ENCODE measurements around the gene ELK1. TPM values are rescaled to one million over a fixed set of nuclear protein-coding genes. Genes with fewer than 3 reads are reported as not detected.
"Not testable (repeated sequence)": the region's sequence is repeated elsewhere in the genome, so short reads cannot be mapped to it uniquely, and the experiment has no call there.

The ELK1 gene
- total RNA-seq, 1 donor from 2014 or later: 35.0 TPM

- DNase-seq (ENCODE audit: low spot score in 2 of 2, unreplicated experiment in 2 of 2): no peak
- H3K9me3 Mint-ChIP-seq: peaks cover 42% of the 10 kb centered on the region
- H3K4me3 Mint-ChIP-seq: no peak overlapping the region
- H3K27me3 Mint-ChIP-seq (ENCODE audit: low read depth): peaks cover 20% of the 10 kb centered on the region
- TF ChIP-seq, protein P1, sequence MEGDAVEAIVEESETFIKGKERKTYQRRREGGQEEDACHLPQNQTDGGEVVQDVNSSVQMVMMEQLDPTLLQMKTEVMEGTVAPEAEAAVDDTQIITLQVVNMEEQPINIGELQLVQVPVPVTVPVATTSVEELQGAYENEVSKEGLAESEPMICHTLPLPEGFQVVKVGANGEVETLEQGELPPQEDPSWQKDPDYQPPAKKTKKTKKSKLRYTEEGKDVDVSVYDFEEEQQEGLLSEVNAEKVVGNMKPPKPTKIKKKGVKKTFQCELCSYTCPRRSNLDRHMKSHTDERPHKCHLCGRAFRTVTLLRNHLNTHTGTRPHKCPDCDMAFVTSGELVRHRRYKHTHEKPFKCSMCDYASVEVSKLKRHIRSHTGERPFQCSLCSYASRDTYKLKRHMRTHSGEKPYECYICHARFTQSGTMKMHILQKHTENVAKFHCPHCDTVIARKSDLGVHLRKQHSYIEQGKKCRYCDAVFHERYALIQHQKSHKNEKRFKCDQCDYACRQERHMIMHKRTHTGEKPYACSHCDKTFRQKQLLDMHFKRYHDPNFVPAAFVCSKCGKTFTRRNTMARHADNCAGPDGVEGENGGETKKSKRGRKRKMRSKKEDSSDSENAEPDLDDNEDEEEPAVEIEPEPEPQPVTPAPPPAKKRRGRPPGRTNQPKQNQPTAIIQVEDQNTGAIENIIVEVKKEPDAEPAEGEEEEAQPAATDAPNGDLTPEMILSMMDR (IDR thresholded peaks at IDR 0.05; ENCODE audit: unreplicated experiment): no peak
- no peaks in the 10 kb centered on the region for H3K4me1 Mint-ChIP-seq
- no peak overlapping the region for H3K27ac Mint-ChIP-seq
- no peaks in the 10 kb centered on the region for H3K36me3 Mint-ChIP-seq
These were observed 32.9 kb upstream of the ELK1 start for GRCh38 chrX:47683184-47683828.

DNA sequence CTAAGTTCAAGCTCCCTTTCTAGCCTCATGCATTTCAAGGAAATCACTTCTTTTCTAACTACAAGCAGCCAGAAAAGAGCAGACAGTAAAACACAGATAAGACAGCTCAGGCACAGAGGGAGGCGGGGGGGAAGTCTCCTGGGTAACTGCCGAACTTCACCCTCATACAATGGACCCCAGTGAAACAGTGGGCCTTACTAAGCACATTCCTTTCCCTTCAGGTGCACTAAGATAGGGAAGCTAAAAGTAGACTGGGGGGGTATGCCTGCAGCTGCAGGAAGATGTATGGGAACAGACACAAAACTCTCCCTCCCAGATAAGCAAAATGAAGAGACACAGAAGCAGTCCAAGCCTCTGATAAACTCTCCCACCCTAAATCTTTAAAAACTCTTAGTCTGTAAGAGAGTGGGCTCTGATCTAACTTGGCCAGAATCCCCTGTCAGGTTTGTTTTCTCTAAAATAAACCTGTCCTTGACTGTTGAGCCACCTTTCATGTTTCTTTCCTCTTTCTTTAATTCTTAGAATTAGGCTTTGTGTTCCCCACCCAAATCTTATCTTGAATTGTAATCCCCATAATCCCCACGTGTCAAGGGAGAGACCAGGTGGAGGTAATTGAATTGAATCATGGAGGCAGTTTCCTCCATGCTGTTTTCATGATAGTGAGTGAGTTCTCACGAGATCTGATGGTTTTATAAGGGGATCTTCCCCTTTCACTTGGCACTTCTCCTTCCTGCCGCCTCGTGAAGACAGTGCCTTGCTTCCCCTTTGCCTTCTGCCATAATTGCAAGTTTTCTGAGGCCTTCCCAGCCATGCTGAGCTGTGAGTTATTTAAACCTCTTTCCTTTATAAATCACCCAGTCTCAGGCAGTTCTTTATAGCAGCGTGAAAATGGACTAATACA is 25.8 kb upstream of the ELK1 start:
- H3K4me3 Mint-ChIP-seq; H3K27me3 Mint-ChIP-seq (ENCODE audit: low read depth); H3K36me3 Mint-ChIP-seq; H3K4me1 Mint-ChIP-seq; DNase-seq (ENCODE audit: low spot score in 2 of 2, unreplicated experiment in 2 of 2); H3K27ac Mint-ChIP-seq: not testable (repeated sequence)
- H3K9me3 Mint-ChIP-seq: peaks cover 39% of the 10 kb centered on the region

DNA sequence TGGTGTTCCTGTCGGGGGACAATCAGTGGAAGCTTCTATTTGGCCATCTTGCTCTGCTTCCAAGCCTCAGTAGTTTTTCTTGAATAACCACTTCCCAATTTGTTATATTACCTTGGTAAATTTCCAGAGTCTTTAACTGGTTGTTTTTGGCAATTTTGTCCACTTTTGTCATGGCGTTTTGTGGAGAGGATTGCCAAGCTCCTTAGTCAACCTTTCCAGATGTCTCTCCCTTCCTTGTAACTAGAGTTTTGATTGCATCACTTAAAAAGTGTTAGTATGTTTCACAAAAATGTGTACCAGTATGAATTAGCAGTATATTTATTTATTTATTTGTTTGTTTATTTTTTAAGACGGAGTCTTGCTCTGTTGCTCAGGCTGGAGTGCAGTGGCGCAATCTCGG is 24.4 kb upstream of the ELK1 start:
- Mint-ChIP-seq H3K36me3 (no peaks in the 10 kb centered on the region), H3K9me3 (peaks cover 42% of the 10 kb centered on the region), H3K4me1 (no peaks in the 10 kb centered on the region), H3K27ac (no peak overlapping the region), H3K27me3 (ENCODE audit: low read depth) (no peaks in the 10 kb centered on the region), H3K4me3 (no peak overlapping the region)
- TF ChIP-seq, protein P1 (IDR thresholded peaks at IDR 0.05; ENCODE audit: unreplicated experiment): no peak
- DNase-seq (ENCODE audit: low spot score in 2 of 2, unreplicated experiment in 2 of 2): no peak

DNA sequence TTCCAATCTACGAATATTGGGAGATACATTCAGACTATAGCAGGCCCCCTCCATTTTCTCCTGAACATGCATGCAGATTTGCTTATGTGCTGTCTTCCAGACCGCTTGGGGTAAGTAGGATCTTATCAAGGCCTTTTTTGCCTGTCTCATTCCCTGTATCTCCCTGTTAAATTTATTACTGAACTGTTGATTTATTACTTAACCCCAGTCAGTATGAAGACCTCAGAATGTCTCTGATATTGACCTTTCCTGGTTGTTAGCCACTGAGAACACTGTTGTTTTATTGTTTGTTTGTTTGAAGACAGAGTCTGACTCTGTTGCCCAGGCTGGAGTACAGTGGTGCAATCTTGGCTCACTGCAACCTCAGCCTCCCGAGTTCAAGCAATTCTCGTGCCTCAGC is 15.4 kb upstream of the ELK1 start:
- not testable (repeated sequence) for H3K36me3 Mint-ChIP-seq; H3K27ac Mint-ChIP-seq; DNase-seq (ENCODE audit: low spot score in 2 of 2, unreplicated experiment in 2 of 2); H3K4me3 Mint-ChIP-seq; H3K27me3 Mint-ChIP-seq (ENCODE audit: low read depth); H3K4me1 Mint-ChIP-seq
- peaks cover 11% of the 10 kb centered on the region for H3K9me3 Mint-ChIP-seq

DNA sequence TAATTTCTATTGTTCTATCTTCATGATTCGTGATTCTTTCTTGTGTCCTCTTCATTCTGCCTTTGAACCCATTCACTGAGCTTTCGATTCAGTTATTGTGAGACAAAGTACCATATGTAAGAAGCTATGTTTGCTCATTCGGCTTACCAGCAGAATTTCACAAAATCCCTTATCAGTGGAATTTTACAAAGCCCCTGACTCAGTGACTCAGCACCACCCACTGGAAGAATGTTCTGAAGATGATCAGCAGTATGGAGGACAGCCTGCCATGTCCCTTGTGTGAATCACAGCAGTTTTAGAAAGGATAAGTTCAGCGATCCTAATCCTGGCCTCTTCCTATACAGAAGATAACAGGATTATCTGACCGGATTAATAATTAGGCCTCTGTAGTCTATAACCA is 14.4 kb upstream of the ELK1 start:
- TF ChIP-seq, protein P1 (IDR thresholded peaks at IDR 0.05; ENCODE audit: unreplicated experiment): no peak
- DNase-seq (ENCODE audit: low spot score in 2 of 2, unreplicated experiment in 2 of 2): no peak
- no peak overlapping the region for H3K4me3 Mint-ChIP-seq
- H3K27ac Mint-ChIP-seq: no peak overlapping the region
- H3K9me3 Mint-ChIP-seq: peaks cover 5% of the 10 kb centered on the region
- no peaks in the 10 kb centered on the region for H3K27me3 Mint-ChIP-seq (ENCODE audit: low read depth)
- H3K36me3 Mint-ChIP-seq: no peaks in the 10 kb centered on the region
- no peaks in the 10 kb centered on the region for H3K4me1 Mint-ChIP-seq

DNA sequence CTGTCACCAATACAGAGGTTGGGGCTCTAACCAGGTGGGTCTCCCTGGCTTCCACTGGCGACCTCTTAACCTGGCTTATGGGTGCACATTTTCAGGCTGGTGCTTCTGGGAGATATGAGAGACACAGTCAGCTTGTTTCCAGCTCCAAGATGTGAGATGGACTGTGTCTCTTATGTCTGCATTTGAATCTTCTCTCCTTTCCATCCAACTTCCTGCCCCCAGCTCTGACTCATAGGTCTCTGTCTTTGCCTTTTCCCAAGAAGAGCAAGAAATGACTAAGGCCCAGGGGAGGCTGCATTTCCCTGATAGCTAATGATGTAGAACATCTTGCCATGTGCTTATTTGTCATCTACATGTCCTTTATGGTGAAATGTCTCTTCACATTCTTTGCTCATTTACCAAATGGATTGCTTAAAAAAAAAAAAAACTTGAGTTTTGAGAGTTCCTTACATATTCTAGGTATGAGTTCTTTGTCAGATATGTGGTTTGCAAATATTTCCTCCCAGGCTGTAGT is 11.8 kb upstream of the ELK1 start:
- no peaks in the 10 kb centered on the region for H3K27me3 Mint-ChIP-seq (ENCODE audit: low read depth)
- H3K4me3 Mint-ChIP-seq: no peak overlapping the region
- H3K4me1 Mint-ChIP-seq: no peaks in the 10 kb centered on the region
- no peak for DNase-seq (ENCODE audit: low spot score in 2 of 2, unreplicated experiment in 2 of 2)
- H3K27ac Mint-ChIP-seq: no peak overlapping the region
- TF ChIP-seq, protein P1 (IDR thresholded peaks at IDR 0.05; ENCODE audit: unreplicated experiment): no peak
- no peaks in the 10 kb centered on the region for H3K36me3 Mint-ChIP-seq
- peaks cover 3% of the 10 kb centered on the region for H3K9me3 Mint-ChIP-seq
